WTC11 (cell line): Measurements from ENCODE around the gene ASAH2. TPM values are rescaled to one million over a fixed set of nuclear protein-coding genes. Genes with fewer than 3 reads are reported as not detected.
A peak's percentile ranks its signal among the peaks of the same experiment; 100 is the strongest.
"Not testable (repeated sequence)": the region's sequence is repeated elsewhere in the genome, so short reads cannot be mapped to it uniquely, and the experiment has no call there.

Experiments
- ATAC-seq: fragments of 200-7000 bp; cut with Tn5 transposase; 2 replicates; pipeline ENCODE4 v1.10.0; 2021; ENCODE audit warnings: mild to moderate bottlenecking, moderate library complexity
- CTCF ChIA-PET: fragments of 300-600 bp; sonication (Branson Sonifier 250); formaldehyde crosslinking; loops from one replicate; lab custom pipeline; 2021; ENCODE audit warnings: antibody characterized with exemption; lab: Charles Lee
- POLR2A ChIA-PET: fragments of 350-600 bp; sonication (Branson Sonifier 250); formaldehyde crosslinking; loops from one replicate; lab custom pipeline; 2021; ENCODE audit warnings: antibody characterized with exemption; lab: Charles Lee
- DNase-seq: peaks from one replicate; pipeline ENCODE4 v3.0.0; 2021; ENCODE audit warnings: low spot score
- H3K27ac Mint-ChIP-seq: 2 replicates; pipeline ENCODE4 v1.8.0; 2021; ENCODE audit warnings: mixed read lengths
- H3K27me3 Mint-ChIP-seq: 2 replicates; pipeline ENCODE4 v1.8.0; 2021; ENCODE audit warnings: low read depth, mild to moderate bottlenecking, moderate library complexity, mixed read lengths
- H3K36me3 Mint-ChIP-seq: 2 replicates; pipeline ENCODE4 v1.8.0; 2021; ENCODE audit warnings: mixed read lengths
- H3K4me1 Mint-ChIP-seq: 2 replicates; pipeline ENCODE4 v1.8.0; 2022; ENCODE audit warnings: mixed read lengths
- H3K4me3 Mint-ChIP-seq: 2 replicates; pipeline ENCODE4 v1.8.0; 2021; ENCODE audit warnings: mild to moderate bottlenecking, moderate library complexity, mixed read lengths
- H3K9me3 Mint-ChIP-seq: 2 replicates; pipeline ENCODE4 v1.8.0; 2021; ENCODE audit warnings: mixed read lengths
- ARID4B ChIP-seq: sonication (generic); formaldehyde crosslinking; IDR thresholded peaks from 2 replicates; pipeline ENCODE4 v1.8.0; 2023; ENCODE audit warnings: missing genetic modification reagents, mild to moderate bottlenecking, borderline replicate concordance
- CDX4 ChIP-seq: fragments of 250-450 bp; sonication (Bioruptor Pico); IDR thresholded peaks from 2 replicates; pipeline ENCODE4 v1.9.0; 2021; ENCODE audit warnings: moderate library complexity, mild to moderate bottlenecking, inconsistent platforms, borderline replicate concordance
- CTCF ChIP-seq: fragments of 200-600 bp; IDR thresholded peaks from 2 replicates; pipeline ENCODE4 v1.8.0; 2022; ENCODE audit warnings: antibody characterized with exemption
- ERG ChIP-seq: fragments of 250-450 bp; sonication (Bioruptor Pico); IDR thresholded peaks from 2 replicates; pipeline ENCODE4 v1.8.0; 2021; ENCODE audit warnings: mild to moderate bottlenecking
- GABPB1 ChIP-seq: sonication (generic); formaldehyde crosslinking; IDR thresholded peaks from 2 replicates; pipeline ENCODE4 v1.8.1; 2023; ENCODE audit warnings: mild to moderate bottlenecking, missing genetic modification reagents
- MAX ChIP-seq: sonication (generic); formaldehyde crosslinking; IDR thresholded peaks from 2 replicates; pipeline ENCODE4 v1.8.0; 2022; ENCODE audit warnings: mild to moderate bottlenecking, missing genetic modification reagents
- NR1H2 ChIP-seq: sonication (generic); formaldehyde crosslinking; IDR thresholded peaks from 2 replicates; pipeline ENCODE4 v1.9.0; 2021; ENCODE audit warnings: mild to moderate bottlenecking, moderate library complexity, missing genetic modification reagents
- RELA ChIP-seq: sonication (generic); formaldehyde crosslinking; IDR thresholded peaks from 2 replicates; pipeline ENCODE4 v1.8.1; 2022; ENCODE audit warnings: missing genetic modification reagents, mild to moderate bottlenecking, borderline replicate concordance
- SMAD4 ChIP-seq: sonication (generic); formaldehyde crosslinking; IDR thresholded peaks from 2 replicates; pipeline ENCODE4 v1.8.0; 2022; ENCODE audit warnings: mild to moderate bottlenecking, missing genetic modification reagents
- ZNF317 ChIP-seq: sonication (generic); formaldehyde crosslinking; IDR thresholded peaks from 2 replicates; pipeline ENCODE4 v1.8.1; 2023; ENCODE audit warnings: low read depth, mild to moderate bottlenecking, moderate library complexity, missing genetic modification reagents, borderline replicate concordance
- total RNA-seq: library from RNA; stranded (reverse); gene quantifications from 3 replicates; pipeline ENCODE4 v1.2.3, GENCODE V29; 2021

Gene ASAH2
- total RNA-seq, 1 experiment from 2014 or later, result 4.1 TPM

- no peak for DNase-seq
- no peak overlapping the region for H3K27ac Mint-ChIP-seq
- POLR2A ChIA-PET, result no interaction called here
- peaks cover 6% of the 10 kb centered on the region for H3K27me3 Mint-ChIP-seq
- CTCF ChIA-PET, result interaction anchor here (1.1 kb wide), 1 partner anchor 11 kb away, joined by 3 read pairs; no protein-coding TSS in a partner anchor
- ATAC-seq, result peak; percentile 81
- 0 out of 2 replicates have a peak, but pooled peaks cover 4% of the 10 kb centered on the region for H3K9me3 Mint-ChIP-seq
- no peaks in the 10 kb centered on the region for H3K4me1 Mint-ChIP-seq
- TF ChIP-seq GABPB1 (no peak), RELA (CRISPR knock-in tag) (no peak), SMAD4 (CRISPR knock-in tag) (no peak), ARID4B (CRISPR knock-in tag) (no peak), NR1H2 (CRISPR knock-in tag) (no peak), ZNF317 (CRISPR knock-in tag) (no peak), CDX4 (CRISPR knock-in tag) (no peak), ERG (CRISPR knock-in tag) (no peak), CTCF (no peak), MAX (CRISPR knock-in tag) (no peak)
- H3K4me3 Mint-ChIP-seq, result no peak overlapping the region
- H3K36me3 Mint-ChIP-seq, result no peaks in the 10 kb centered on the region
Measured at GRCh38 chr10:50271564-50272250, 20.4 kb upstream of the ASAH2 start.

GRCh38 chr10:50267877-50268276 is 16.6 kb upstream of the ASAH2 start:
- DNase-seq, POLR2A ChIA-PET, H3K4me1 Mint-ChIP-seq, ATAC-seq, H3K27ac Mint-ChIP-seq, H3K36me3 Mint-ChIP-seq, H3K4me3 Mint-ChIP-seq, H3K27me3 Mint-ChIP-seq: not testable (repeated sequence)
- CTCF ChIA-PET, result interaction anchor here (0.9 kb wide), 1 partner anchor 28 kb away, joined by 3 read pairs; no protein-coding TSS in a partner anchor
- peaks cover 28% of the 10 kb centered on the region for H3K9me3 Mint-ChIP-seq

- peak; percentile 15 for DNase-seq
- H3K27me3 Mint-ChIP-seq, POLR2A ChIA-PET, ATAC-seq, H3K4me3 Mint-ChIP-seq, H3K27ac Mint-ChIP-seq: not testable (repeated sequence)
- H3K4me1 Mint-ChIP-seq, result peaks cover 22% of the 10 kb centered on the region
- CTCF ChIA-PET, result interaction anchor here (2.0 kb wide), 1 partner anchor 13 kb away, joined by 6 read pairs; no protein-coding TSS in a partner anchor
- peaks cover 20% of the 10 kb centered on the region for H3K36me3 Mint-ChIP-seq
- peaks cover 43% of the 10 kb centered on the region for H3K9me3 Mint-ChIP-seq
Measured at GRCh38 chr10:50262625-50263024, 11.3 kb upstream of the ASAH2 start.
